NCI-H446 treated with DMSO at 0.1 percent for 48 hours (cell line): ENCODE data around the gene TRABD2B.

Source experiments
- DNase-seq: peaks from one replicate; lab custom pipeline; 2025; lab: John Stamatoyannopoulos, UW

Gene TRABD2B

GRCh38 chr1:47992720-47993415, 4.3 kb downstream of the TRABD2B start:
- no peak for DNase-seq

- no peak for DNase-seq
Observed at GRCh38 chr1:47991673-47992072, 5.5 kb downstream of the TRABD2B start.

- no peak for DNase-seq
Observed at GRCh38 chr1:47991187-47991586, 6.0 kb downstream of the TRABD2B start.

GRCh38 chr1:47990286-47990685, 6.9 kb downstream of the TRABD2B start:
- DNase-seq, result no peak

GRCh38 chr1:47987601-47988000, 9.6 kb downstream of the TRABD2B start:
- no peak for DNase-seq

GRCh38 chr1:47986761-47987200, 10.4 kb downstream of the TRABD2B start:
- no peak for DNase-seq

- DNase-seq, result no peak
Observed at GRCh38 chr1:47985018-47985417, 12.2 kb downstream of the TRABD2B start.

GRCh38 chr1:47984175-47984789, 12.9 kb downstream of the TRABD2B start:
- DNase-seq, result no peak

- no peak for DNase-seq
Observed at GRCh38 chr1:47983691-47984090, 13.5 kb downstream of the TRABD2B start.

- no peak for DNase-seq
Observed at GRCh38 chr1:47981667-47982350, 15.4 kb downstream of the TRABD2B start.

- no peak for DNase-seq
Observed at GRCh38 chr1:47980501-47980900, 16.7 kb downstream of the TRABD2B start.

GRCh38 chr1:47979724-47980123, 17.5 kb downstream of the TRABD2B start:
- no peak for DNase-seq

GRCh38 chr1:47978486-47978885, 18.7 kb downstream of the TRABD2B start:
- DNase-seq, result no peak

- no peak for DNase-seq
Observed at GRCh38 chr1:47976728-47977127, 20.5 kb downstream of the TRABD2B start.

- DNase-seq, result no peak
Observed at GRCh38 chr1:47976267-47976666, 20.9 kb downstream of the TRABD2B start.

GRCh38 chr1:47975302-47975921, 21.8 kb downstream of the TRABD2B start:
- DNase-seq, result no peak

GRCh38 chr1:47972864-47973432, 24.2 kb downstream of the TRABD2B start:
- no peak for DNase-seq

GRCh38 chr1:47971385-47972160, 25.6 kb downstream of the TRABD2B start:
- no peak for DNase-seq

GRCh38 chr1:47970882-47971281, 26.3 kb downstream of the TRABD2B start:
- DNase-seq, result no peak

- no peak for DNase-seq
Observed at GRCh38 chr1:47969478-47969877, 27.7 kb downstream of the TRABD2B start.

- no peak for DNase-seq
Observed at GRCh38 chr1:47968556-47968888, 28.7 kb downstream of the TRABD2B start.
